KBM-7 (cell line): ENCODE data around the gene TES.
"Not testable (repeated sequence)": the region's sequence is repeated elsewhere in the genome, so short reads cannot be mapped to it uniquely, and the experiment has no call there.

ENCODE experiments used
- DNase-seq: peaks from one replicate; pipeline ENCODE4 v3.0.0-alpha.2; 2015
- in situ Hi-C: fragments of 300-500 bp; cut with MboI; formaldehyde crosslinking; loops from 2 replicates; pipeline ENCODE4 v1.14.3; 2020; ENCODE audit warnings: low sequenced_read_pairs, low pct_unique_long_range_greater_than_20kb, mixed read lengths

TES gene

GRCh38 chr7:116269466-116269865 lies 59.1 kb downstream of the TES start:
- in situ Hi-C loops = loop anchor here (25.0 kb wide), 2 partner anchors 293 to 518 kb away; no protein-coding TSS in a partner anchor

DNA sequence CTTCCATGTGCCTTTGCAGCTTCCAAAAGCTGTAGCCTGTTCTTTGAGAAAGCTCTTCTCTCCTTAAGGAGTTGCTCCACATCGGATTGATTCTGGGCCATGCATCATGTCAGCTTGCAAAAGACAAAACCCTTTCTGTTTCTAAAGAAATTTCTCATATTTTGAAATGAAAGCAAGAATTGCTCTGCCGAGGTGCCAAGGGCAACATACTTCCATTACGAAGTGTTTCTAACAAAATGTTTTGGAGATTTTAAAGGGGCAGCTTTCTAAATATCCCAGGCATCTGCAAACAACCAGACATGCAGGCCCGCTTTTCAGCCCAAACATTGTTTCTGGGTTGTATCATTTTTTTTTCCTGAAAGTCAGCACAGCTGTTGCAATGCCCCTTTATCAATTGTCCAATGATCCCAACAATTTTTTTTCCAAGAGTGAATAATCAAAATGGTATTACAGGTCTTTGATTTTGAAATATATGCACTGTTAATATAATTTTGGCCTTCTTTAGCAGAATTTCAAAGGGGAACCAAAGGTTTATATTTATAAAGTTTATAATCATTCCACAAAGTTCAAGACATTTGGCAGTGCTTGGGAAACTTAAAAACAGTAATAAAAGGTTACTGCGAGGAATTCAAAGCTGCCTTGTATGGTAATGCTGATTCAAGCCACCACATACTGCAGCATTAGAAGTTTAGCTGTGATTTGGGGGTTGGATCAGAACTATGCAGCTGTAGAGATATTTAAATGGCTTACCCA lies 61.0 kb downstream of the TES start:
- in situ Hi-C loops = loop anchor here (25.0 kb wide), 2 partner anchors 291 to 516 kb away; no protein-coding TSS in a partner anchor
- no peak for DNase-seq

More at GRCh38 chr7:116269466-116269865, 59.1 kb downstream of the TES start:
- DNase-seq = no peak

DNA sequence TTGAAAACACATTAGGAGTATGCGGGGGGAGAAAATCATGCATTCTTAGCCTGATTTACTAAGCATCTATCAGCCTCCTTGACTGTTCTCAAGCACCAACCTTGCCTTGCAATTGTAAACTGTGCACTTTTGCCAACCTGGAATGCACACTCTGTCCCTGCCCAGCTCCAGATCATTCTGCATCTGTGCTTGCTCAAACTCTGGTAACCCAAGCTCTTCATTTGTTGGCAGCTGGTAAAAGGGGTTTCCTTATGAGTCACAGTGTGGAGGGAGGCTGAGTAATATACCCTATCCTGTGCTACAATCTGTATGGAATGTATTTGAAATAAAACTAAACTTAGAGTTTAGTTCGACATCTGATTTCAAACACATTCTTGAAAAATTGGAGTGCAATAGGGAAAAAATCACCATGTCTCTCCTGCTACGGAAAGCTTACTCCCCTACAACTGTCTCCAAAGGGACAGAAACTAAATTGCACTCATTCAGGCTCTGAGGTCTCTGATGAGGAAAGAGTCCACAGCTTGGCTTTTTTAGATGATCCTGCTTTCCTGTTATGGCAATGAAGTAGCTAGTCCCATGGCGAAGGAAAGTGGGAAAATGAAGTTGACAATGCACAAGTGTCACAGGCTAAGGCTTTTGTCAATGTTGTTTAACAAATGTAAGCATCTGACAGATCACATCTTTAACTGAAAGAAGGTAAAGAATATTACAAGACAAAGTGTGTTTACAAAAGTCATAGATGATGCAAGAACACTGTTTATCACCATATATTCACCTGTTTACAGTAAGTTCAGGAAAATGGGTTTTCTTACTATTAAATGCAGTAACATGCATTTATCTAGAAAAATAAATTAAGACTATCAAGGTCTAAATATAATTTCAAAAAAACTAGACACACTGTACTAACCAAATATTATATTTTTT lies 61.9 kb downstream of the TES start:
- DNase-seq = no peak

GRCh38 chr7:116273283-116273917 lies 63.1 kb downstream of the TES start:
- no peak for DNase-seq
- in situ Hi-C loops = loop anchor here (25.0 kb wide), 2 partner anchors 289 to 514 kb away; no protein-coding TSS in a partner anchor

More for the DNA sequence above, 61.9 kb downstream of the TES start:
- in situ Hi-C loops = loop anchor here (25.0 kb wide), 2 partner anchors 290 to 515 kb away; no protein-coding TSS in a partner anchor

- in situ Hi-C loops = loop anchor here (25.0 kb wide), 2 partner anchors 288 to 513 kb away; no protein-coding TSS in a partner anchor
- DNase-seq = no peak
These were observed 63.6 kb downstream of the TES start for GRCh38 chr7:116273918-116274301.

DNA sequence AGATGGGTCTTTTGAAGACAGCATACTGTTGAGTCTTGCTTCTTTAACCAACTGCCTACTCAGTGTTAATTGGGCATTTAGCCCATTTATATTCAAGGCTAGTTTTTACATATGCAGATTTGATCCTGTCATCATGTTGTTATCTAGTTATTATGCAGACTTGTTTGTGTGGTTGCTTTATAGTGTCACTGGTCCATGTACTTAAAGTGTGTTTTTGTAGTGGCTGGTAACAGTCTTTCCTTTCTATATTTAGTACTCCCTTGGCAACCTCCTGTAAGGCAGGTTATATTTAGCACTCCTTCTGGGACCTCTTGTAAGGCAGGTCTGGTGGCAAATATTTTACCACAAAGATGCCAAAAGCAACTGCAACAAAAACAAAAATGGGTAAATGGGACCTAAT lies 66.7 kb downstream of the TES start:
- no peak for DNase-seq
- in situ Hi-C loops = no loop called here

GRCh38 chr7:116279217-116279616 lies 68.9 kb downstream of the TES start:
- no peak for DNase-seq
- in situ Hi-C loops = no loop called here

DNA sequence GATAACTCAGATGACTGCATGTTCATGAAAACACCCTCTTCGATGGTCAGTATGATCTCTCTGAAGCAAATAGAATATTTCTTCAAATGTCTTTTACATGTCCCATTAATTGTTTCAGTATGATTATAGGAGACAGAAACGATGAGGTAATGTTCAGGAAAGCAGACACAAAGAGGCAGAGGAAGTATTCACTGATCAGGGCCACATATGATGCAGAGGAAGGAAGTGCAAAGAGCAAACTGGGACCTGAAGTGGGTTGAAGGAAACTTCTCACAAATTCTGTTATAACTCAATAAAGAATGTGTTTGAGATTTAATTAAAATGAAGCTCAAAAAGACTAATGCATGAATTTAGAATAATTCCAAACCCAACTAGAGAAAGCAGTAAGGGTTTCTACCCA lies 70.5 kb downstream of the TES start:
- in situ Hi-C loops = no loop called here
- no peak for DNase-seq

DNA sequence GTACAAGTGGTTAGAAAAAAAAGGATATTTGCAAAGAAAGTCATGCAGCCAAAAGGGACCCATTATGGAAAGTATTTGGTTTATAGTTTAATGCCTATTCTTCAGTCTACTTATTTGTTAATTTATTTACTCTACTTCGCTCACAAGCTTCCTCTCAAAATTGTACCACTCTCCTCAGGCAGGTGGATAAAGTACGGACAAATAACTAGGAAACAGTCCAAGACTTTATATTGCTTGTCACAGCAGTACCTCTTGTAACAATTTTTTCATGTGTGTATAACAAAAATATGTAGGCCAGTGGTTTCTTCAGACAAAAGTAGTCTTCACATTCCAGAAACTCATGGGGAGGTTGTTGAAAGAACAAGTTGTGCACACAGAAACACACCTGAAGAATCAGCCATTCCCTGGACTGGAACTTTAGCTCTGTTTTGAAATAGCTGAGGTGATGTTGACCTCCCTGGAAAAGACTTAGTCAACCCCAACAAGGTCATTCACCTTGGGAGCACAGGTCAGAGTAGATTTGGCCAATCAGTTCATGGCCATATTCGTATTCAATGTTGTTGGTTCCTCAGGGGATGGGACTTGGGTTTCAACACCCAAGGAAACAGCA lies 73.4 kb downstream of the TES start:
- in situ Hi-C loops = no loop called here
- DNase-seq = no peak

GRCh38 chr7:116284390-116284789 lies 74.1 kb downstream of the TES start:
- no peak for DNase-seq
- in situ Hi-C loops = no loop called here

- in situ Hi-C loops = no loop called here
- DNase-seq = no peak
These were observed 74.9 kb downstream of the TES start for GRCh38 chr7:116285252-116285651.

- no peak for DNase-seq
- in situ Hi-C loops = no loop called here
These were observed 80.4 kb downstream of the TES start for GRCh38 chr7:116290740-116291139.

- in situ Hi-C loops = no loop called here
- DNase-seq = no peak
These were observed 81.6 kb downstream of the TES start for GRCh38 chr7:116291937-116292336.

DNA sequence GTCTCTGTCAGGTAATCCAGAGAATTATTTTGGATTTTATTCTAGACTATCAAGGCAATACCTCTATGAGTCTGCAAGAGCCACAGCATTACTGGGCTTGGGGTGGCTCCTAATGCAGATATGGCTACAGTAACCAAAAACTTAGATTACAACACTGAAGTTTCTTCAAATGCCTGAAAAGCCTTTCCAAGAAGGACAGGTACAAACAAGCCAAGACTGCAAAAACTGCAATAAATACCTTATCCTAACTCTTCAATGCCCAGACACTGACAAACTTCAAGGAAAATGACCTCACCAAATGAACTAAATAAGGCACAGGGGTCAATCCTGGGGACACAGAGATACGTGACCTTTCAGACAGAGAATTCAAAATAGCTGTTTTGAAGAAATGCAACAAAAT lies 82.0 kb downstream of the TES start:
- in situ Hi-C loops = no loop called here
- no peak for DNase-seq

DNA sequence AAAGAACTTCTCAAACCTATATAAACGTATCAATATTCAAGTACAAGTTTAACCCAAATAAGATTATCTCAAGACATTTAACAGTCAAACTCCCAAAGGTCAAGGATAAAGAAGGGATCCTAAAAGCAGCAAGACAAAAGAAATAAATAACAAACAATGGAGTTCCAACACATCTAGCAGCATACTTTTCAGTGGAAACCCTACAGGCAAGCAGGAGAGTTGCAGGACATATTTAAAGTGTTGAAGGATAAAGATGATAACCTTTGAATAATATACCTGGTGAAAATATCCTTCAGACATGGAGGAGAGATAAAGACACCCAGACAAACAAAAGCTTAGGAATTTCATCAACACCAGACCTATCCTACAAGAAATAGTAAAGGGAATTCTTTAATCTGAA lies 82.8 kb downstream of the TES start:
- in situ Hi-C loops = no loop called here

DNA sequence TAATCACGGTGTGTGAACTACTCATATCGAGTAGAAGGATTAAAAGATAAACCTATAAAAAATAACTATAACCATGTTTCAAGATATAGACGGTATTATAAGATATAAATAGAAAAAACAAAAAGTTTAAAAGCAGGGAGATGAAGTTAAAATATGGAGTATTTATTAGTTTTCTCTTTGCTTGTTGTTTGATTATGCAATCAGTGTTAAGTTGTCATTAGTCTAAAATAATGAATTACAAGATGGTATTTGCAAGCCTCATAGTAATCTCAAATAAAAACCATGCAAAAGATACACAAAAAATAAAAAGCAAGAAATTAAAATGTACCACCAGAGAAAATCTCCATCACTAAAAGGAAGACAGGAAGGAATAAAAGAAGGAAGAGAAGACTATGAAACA lies 83.3 kb downstream of the TES start:
- DNase-seq = no peak

More for the DNA sequence above, 82.8 kb downstream of the TES start:
- no peak for DNase-seq

DNA sequence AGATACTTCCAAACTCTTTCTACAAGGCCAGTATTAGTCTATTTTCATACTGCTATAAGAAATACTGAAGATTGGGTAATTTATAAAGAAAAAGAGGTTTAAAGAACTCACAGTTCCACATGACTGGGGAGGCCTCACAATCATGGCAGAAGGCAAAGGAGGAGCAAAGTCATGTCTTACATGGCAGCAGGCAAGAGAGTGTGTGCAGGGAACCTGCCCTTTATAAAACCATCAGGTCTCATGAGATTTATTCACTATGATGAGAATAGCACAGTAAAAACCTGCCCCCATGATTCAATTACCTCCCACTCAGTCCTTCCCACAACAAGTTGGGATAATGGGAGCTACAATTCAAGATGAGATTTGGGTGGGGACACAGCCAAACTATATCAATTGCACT lies 85.6 kb downstream of the TES start:
- in situ Hi-C loops, DNase-seq: not testable (repeated sequence)

More for the DNA sequence above, 83.3 kb downstream of the TES start:
- in situ Hi-C loops = no loop called here

GRCh38 chr7:116298055-116298454 lies 87.7 kb downstream of the TES start:
- in situ Hi-C loops = no loop called here
- DNase-seq = no peak

GRCh38 chr7:116298576-116298975 lies 88.2 kb downstream of the TES start:
- DNase-seq = no peak
- in situ Hi-C loops = no loop called here
